Stimulated activated CD4-positive, alpha-beta T cell treated with anti-CD3 and anti-CD28 coated beads, Interleukin-15, amount 100 ng/mL, for 24 hours (primary cell): ENCODE measurements around the gene BRD3.

Source experiments
- DNase-seq: peaks from one replicate; pipeline ENCODE4 v3.0.0-alpha.2; 2020

Gene BRD3

DNA sequence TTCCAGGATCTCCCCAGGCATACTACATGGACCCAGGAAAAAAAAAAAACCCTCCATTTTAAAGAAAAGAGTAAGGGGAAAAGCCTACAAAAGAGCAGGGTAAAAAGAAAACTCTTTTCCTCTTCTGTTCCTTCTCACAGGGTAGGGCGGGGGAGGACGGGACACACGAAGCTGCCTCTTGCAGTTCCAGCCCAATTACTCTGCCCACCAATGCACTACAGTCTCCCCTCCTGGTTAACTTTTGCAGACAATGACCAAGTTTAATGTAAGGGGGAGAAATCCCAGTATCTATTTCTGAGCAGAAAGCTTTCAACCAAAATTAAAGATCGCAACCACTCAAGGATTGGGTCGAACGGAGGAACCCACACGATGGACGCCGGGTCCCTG, 1.3 kb downstream of the BRD3 start:
- DNase-seq = peak; percentile 31

DNA sequence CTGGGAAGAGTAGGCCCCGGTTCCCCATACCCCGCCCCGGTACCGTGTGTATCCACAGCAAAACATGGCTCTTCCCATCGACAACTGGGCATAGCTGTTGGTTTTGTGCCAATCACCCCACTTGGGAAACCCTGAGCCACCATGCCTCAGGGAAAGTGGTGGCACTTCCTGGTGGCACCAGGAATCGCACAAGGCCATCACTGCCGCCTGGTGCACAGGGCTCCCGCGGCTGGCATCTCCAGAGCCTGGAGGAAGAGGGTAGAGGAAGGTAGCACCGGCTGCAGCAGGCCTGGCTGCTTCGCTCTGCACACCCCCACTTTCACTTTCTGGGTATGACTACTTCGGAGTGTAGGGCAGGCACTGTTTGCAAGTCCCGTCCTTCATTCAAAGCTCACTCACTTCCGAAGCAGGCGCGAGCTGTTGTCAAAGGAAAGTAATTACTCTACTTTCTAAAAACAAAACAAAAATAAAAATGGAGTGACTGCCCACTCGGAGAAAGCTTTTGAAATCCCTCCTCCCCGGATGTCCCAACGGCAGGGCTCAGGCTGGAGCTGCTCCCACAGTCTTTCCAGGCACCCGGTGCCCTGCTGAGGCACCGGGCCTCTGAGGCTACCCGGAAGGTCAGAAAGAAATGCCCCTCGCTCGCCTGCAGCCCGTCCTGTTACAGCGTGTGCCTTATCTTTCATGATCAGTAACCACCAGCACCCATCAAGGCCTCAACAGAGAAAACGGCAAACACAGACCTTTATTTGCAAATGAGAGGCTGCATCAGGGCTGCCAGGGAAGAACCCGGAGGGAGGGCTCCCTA, 2.0 kb downstream of the BRD3 start:
- DNase-seq = peak; percentile 77

DNA sequence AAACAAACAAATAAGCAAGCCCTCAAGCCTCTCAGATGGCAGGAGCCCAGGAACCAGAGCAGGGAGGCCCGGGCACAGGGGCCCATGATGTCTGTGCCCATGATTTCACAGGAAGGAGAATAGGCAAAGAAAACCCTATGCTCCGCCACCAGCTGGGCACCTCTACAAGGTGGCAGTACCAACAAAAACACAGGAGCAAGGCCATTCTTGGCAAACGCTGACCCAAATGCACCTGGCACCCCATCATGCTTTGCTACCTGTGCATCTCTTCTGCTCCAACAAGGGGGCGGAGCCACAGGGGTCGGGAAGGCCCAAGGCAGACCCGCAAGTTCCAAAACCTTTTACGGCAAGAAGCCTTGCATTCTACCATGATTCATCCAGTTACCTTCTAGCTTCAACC, 3.1 kb downstream of the BRD3 start:
- DNase-seq = no peak

DNA sequence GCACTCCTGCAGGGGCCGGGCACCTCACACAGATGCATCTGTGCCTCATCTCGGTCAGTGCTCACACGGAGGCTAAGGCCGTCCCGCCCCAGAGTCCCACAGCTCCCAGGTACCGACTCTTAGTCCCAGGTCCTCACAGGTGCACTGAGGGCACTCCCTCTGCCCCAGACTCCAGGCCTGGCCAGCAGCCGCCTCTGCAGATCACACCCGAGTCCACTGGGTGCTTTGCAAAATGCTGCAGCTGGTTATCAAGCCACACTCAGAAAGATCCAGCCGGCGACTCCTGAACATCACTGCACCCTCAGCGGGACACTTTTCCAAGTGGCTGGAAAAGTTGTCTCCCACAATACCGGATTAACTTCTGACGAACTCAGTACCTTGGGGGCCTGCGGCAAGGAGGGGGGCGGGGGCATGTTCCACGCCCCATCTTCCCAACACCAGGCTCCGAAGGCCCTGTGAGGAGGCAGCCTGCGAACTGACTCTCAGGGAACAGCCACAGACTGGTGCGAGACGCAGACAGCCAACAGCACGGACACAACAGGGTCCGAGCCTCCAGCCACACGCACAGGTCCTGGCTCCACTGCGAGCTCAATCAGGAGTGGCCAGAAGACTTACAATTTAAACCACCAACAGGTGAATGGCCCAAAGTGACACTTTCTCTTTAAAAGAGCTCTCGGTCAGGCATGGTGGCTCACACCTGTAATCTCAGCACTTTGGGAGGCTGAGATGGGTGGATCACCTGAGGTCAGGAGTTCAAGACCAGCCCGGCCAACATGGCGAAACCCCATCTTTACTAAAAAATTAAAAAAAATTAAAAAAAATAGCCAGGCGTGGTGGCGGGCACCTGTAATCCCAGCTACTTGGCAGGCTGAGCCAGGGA, 4.0 kb downstream of the BRD3 start:
- DNase-seq = no peak

DNA sequence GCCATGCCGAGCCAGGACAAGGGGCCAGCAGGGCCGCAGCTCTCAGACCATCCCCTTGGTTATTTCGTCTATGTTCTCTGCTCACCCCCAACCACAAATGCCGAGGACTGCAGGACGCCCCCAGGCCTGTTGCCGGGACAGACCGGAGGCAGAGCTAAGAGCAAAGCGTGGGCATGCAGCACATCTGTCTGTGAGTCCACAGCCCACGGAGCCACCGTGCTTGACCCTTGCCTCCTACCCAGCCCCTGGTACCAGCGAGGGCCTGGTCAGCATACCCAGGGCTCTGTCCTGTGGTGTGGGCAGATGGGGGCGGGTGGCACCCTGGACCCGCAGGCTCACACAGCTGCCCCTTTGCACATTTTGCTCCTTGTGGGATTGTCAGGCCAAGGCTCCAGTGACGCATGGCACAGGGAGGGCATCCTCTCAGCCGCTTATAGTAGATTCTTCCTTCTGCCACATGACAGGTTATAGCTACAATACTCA, 4.7 kb downstream of the BRD3 start:
- no peak for DNase-seq

DNA sequence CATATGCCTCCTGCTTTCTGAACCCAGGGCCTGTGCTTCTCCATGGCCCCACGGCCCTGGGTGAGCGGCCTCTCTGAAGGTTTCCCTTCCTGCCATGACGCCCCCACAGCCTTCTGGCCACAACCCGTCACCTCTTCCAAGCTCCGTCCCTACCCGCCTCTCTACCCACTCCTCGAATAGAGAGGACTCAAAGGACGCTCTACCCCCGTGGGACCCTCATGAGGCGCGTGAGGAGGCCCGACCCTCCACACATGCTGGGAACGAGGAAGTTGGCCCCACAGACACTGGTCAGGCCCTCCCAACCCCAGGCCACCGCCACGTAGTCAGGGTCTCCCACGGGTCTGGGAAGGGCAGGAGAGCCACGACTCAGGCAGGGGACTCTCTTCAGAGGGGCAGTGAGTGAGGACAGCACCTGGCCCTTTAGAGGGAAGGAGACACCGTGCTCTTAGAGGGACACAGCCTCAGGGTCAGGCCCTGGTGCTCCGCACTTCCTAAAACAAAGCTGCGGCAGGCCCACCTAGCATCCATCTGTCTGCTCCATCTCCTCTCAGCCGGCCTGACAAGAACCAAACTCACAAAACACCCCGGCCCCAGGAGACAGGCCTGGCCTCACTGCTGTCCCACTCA, 5.3 kb downstream of the BRD3 start:
- peak; percentile 1 for DNase-seq

DNA sequence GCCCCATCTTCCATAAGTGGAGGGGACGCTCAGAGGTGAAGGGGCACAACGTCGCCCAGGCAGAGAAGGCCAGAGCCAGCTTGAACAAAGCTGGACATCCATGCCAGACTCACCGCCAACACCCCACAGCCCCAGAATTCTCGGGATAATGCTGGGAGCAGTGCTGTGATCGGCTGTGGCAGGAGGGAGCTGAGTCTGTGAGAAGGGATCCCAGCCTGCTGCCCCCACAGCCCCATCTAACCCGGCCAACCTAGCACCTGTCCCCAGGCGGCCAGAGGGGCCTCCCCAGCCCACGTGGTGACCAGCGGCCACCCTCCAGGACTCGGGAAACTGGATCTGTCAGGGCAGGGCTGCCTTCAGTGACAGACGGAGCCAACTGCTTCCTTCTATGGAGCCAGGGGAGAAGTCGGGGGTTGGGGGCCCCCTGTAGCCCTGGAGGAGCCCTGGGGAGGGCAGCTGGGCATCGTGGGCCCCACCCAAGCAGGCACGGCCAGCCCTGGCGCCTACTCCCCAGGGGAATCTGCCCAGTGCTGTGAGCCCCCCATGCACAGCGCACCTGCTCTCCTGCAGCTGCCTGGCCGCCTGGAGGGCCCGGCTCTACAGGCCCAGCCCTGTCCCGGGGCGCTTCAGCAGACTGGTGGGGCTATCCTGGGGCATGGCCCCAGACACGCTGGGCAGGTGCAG, 6.0 kb downstream of the BRD3 start:
- peak; percentile 1 for DNase-seq

DNA sequence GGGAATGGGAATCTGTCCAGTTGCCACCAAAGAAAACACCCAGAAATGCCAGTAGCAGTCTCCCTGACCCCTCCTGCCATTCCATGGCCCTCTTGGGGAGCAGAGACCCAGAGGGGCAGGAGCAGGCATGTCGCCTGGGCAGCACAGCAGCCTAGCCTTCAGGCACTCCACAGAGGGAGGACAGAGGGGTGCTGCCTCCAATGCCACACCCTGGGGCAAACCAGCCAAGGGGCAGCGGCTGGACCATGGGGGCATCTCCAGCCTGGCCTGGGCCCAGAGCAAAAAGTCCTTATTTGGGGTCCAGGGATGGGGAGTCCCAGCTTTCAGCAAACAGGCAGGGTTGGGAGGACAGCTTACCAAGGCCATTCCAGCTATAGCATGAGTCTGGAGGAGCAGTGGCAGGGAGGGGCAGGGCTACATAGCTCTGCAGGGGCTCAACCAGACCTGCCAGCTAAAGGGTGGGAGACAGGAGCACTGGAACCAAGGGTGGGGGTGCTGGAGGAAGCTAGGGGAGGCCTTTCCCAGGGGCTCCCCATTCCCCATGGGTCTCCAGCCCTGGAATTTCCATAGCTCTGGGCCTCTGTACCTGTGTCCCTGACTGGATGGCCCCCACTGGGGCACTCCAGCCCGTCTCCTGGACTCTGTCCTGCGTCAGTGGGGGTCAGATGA, 6.7 kb downstream of the BRD3 start:
- DNase-seq = peak; percentile 1

DNA sequence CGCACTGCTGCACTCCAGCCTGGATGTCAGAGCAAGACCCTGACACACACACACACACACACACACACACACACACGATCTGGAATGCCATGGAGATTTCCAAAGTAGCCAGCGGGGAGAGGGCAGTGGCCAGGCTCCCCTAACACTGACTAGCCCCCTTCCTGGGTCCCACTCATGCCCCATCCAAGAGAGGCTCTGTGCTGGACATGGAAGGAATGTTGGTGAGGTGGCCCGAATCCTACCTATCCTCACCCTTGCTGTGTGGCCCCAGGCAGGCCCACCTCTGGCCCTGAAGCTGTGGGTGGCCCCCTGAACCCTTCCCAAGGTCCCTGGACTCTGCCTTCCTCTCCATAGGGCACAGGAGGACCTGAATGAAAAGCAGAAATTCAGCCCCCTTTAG, 7.3 kb downstream of the BRD3 start:
- DNase-seq = peak; percentile 0

DNA sequence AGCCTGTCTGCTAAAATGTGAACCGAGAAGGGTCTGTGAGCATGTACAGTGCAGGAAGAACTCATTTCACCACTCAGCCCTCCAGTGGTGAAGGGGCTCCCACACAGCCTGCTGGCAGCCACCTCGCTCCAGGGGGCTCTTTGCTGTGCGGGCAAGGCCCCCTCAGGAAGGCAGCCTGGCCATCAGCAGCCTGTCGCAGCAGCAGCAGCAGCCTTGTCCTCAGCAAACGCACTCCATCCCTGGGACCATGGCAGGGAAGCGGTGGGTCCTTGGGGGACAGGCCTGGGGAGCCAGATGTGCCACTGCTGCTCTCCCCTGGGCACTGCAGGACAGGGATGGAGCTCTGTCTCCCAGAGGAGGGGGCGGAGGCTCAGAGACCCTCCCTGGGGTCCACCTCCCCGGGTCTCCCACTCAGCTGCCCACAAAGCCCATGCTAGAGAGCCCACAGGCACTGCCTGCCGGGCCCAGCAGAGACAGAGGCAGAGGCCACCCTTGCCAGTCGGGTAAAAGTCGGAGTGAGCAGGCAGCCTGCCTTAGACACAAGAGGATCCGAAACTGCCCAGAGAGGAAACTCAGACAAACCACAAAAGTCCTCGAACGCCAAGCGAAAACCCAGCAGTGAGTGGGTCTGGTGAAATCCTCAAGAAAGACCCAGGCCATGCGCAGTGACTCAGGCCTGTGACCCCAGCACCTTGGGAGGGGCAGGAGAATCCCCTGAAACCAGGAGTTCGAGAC, 8.0 kb downstream of the BRD3 start:
- peak; percentile 48 for DNase-seq

DNA sequence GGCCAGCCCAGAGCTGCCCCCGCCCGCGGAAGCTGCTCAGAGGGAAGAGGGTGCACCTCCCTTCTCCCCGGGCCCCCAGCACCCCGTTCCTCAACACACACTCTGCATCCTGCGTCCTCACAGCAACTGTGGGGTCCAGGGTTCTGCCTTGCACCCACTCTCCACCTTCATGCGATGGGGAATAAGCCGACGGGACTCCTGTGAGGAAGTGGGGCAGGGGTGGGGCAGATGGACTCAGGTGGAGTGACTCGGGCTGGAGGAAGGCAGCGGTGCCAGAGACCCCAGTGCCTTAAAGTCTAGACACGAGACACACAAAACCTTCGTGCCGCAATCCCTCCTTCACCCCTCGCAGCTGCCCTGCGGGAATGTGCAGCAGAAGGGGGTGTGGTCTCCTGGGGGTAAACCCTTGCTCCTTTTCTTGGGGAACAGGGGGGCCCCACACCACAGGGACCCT, 8.6 kb downstream of the BRD3 start:
- DNase-seq = no peak

DNA sequence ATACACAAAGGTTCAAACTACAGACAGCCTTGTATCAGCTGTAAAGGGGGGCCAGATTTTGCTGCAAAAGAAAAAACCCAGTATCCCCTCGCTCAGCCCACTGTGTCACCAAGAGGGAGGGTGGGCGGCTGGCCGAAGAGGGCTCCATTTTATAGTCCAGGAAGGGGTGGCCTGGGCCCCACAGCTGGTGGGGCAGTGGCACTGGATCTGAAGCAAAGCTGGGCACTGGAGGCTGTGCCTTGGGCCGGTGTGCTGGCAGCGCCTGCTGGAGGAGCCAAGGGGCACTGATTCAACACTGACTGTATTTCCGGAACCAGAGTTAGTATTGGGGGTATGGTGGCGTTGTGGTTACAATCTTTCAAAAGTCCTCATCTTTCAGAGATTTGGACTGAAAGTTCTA, 9.1 kb downstream of the BRD3 start:
- DNase-seq = no peak

DNA sequence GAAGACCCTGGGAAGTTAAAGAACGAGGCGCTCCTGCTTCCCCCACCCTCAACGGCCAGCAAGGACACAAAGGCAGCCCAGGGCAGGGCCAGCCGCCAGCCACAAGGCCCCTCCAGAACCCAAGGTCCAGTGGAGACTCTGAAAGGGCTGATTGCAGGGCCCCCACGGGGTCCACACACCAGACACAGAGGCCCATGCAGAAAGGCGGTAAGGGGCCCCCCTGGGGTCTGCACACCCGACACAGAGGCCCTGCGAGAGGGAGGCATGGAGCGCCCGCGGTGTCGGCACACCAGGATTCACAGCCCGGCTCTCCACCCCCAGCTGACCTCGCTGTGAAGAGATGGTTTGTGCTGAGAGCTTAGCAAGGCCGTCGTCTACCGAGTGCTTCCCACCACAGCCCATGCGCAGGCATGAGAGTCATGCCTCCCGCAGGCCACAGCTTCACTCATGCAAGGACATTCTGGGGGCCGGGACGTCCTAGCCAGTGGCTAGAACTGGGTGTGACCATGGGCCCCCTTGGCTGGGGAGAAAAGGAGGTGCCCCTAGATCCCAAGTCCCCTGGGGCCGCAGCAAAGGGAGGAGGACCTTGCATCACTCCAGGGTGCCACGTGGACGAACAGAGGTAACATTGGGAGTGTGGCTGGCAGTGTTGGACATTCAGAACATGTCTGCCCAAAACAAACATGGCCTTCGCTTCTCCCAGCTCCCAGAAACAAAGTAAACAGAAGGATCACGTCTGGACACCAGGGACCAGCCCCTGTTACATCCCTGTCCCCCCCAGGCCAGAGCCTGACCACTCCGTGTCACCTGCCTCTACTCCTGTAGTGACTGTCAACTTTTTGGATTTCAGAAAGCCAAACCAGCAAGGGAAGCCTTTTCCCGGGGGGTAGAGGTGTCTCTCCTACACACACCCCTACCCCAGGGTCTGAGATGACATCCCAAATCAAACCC, 9.8 kb downstream of the BRD3 start:
- DNase-seq = no peak

DNA sequence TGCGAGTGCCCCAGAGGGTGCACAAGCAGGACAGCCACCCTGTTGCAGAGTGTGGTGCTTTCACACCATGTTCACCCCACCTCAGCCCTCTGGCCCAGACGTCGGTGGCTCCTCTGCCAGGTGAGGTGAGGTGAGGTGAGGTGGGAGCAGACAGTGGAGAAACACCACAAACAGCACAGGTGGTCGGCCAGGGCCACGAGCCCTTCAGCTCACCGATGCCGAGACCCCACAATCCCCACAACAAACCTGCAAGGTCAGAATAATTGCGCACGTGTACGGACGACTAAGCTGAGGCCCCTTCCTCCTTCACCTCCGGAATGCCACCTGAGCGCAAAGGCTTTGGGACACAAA, 10.5 kb downstream of the BRD3 start:
- DNase-seq = no peak

DNA sequence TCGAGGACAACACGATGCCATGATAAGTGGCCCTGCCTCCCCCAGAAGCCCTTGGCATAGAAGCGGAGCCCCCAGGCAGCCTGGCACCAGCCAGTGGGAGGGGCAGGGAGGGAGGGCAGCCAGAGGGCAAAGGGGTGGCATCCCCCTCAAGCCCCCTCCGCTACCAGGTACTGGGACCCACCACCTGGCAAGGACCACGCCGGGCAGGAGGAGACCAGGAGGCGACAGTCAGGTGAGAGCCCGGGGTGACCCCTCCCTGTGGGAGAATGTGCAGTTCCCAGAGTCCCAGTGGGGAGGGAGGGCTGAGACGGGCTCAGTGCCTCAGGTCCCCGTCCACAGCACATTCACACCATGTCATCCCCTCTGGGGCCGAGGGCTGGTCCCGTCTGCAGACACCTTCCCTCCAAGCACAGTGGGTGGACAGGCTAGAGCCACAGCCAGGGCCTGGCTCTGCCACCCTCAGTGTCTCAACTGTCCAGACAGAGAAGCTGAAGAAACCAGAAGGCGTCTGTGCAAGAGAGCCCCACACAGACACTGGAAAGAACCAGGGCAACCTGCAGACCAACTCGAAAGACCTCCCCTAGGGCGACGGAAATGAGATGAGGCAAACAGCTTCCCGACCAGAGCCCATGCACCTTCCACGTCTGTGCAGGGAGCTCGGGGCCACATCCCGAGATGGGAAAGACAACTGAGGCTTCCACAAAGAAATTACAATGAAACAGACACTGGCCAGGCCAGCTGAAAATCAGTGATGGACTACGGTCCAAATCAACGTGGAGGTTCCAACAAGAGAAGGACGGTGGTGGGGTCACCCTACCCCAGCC, 11.1 kb downstream of the BRD3 start:
- no peak for DNase-seq

DNA sequence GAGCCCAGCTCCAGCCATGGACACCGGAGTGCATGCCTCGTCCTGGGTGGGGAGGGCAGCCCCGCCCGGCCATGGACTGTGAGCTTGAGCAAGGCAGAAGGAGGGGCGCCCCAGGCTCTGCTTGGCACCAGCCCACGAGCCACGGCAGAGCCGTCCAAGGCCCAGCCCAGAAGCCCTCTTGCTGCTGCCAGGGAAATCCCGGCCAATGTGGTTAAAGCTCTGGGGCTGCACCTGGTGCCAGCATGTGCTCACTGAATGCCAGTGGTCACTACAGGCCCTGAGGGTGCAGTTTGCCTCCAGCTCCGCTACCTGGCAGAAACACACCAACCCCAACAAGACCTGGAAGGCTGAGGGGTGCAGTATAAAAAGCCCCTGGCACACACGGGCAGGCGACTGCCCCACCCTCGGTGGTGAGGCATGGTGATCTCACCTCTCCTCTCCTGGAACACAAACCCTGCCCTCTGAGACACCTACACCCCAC, 11.8 kb downstream of the BRD3 start:
- DNase-seq = no peak

DNA sequence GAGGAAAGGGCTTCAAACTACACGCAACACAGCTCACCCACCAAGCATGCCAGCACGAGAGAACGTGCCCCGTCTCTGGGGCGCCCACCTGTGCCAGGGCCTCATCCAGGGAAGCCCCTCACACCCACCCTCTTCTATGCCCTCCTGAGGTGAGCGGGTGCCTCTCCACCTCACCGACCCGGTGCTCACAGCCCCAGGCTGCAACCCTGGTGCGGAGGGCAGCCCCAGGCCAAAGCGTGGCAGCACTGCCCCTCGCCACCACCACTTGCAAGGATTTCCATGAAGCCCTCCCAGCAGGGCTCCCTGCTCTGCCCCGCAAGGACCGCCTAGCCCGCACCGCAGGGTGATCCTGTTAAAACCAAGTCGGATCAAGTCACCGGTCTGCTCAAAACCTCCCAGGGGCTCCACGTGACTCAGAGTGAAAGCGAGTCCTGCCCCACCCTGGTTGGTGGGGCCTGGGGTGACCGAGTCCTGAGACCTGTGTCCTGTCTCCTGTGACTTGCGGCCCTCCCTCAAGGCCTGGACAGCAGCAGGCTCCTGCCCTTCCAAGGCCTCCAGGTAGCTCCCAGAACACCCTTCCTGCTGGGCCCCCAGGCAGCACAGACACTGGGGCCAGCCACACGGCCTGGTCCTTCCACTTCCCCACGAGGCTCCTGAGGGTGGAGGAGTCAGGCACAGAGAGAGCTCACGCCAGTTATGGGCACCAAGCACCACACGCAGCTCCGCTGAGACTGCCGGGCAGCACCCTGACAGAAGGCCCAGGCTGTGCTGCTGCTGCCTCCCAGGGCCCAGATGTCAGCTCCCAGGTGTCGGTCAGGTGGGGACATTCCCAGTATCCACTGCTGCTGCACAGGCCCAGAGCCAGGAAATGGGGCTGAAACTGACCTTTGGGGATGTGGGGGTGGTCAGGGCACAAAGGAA, 12.7 kb downstream of the BRD3 start:
- no peak for DNase-seq
